NCI-H1092 (cell line): ENCODE measurements around the gene FOXL3.

ENCODE experiments used
- DNase-seq: peaks from one replicate; lab custom pipeline; 2025; lab: John Stamatoyannopoulos, UW

The FOXL3 gene

GRCh38 chr7:302054-302992, 12.4 kb downstream of the FOXL3 start:
- DNase-seq: no peak

GRCh38 chr7:303425-303824, 13.5 kb downstream of the FOXL3 start:
- no peak for DNase-seq

GRCh38 chr7:303884-304573, 14.1 kb downstream of the FOXL3 start:
- no peak for DNase-seq

GRCh38 chr7:304574-305409, 14.8 kb downstream of the FOXL3 start:
- no peak for DNase-seq

- no peak for DNase-seq
Observed at GRCh38 chr7:305410-306151, 15.6 kb downstream of the FOXL3 start.

GRCh38 chr7:307970-308369, 18.0 kb downstream of the FOXL3 start:
- DNase-seq: no peak

- no peak for DNase-seq
Observed at GRCh38 chr7:309586-310228, 19.7 kb downstream of the FOXL3 start.

GRCh38 chr7:311131-311680, 21.2 kb downstream of the FOXL3 start:
- DNase-seq: no peak

- no peak for DNase-seq
Observed at GRCh38 chr7:311796-312195, 21.8 kb downstream of the FOXL3 start.

GRCh38 chr7:312424-312823, 22.5 kb downstream of the FOXL3 start:
- DNase-seq: no peak

GRCh38 chr7:314853-315252, 24.9 kb downstream of the FOXL3 start:
- no peak for DNase-seq

GRCh38 chr7:315516-316265, 25.7 kb downstream of the FOXL3 start:
- no peak for DNase-seq

GRCh38 chr7:317643-318405, 27.9 kb downstream of the FOXL3 start:
- no peak for DNase-seq

GRCh38 chr7:318476-318875, 28.5 kb downstream of the FOXL3 start:
- peak; percentile 23 for DNase-seq

GRCh38 chr7:318878-319661, 29.1 kb downstream of the FOXL3 start:
- peak; percentile 34 for DNase-seq

GRCh38 chr7:320297-320696, 30.3 kb downstream of the FOXL3 start:
- DNase-seq: no peak

- DNase-seq: peak; percentile 51
Observed at GRCh38 chr7:322111-322671, 32.2 kb downstream of the FOXL3 start.

GRCh38 chr7:322708-323111, 32.7 kb downstream of the FOXL3 start:
- DNase-seq: no peak
